ENCODE measurements around the gene VDR.

VDR gene

GRCh38 chr12:47904713-47905709 lies at the start of gene VDR:
Gene VDR (minus strand): TSS chr12:47904994. CDS start chr12:47879113, 25,881 bp downstream.
- in situ Hi-C loops (cut with HindIII; ENCODE audit: low sequenced_read_pairs), result no loop called here
- DNase-seq (ENCODE audit: low read depth, low spot score), result peak; percentile 62
- H3K4me3 ChIP-seq (ENCODE audit: low read depth, low read length), result peak within 1 kb of the TSS; percentile 73
- TF ChIP-seq CTCF (IDR thresholded peaks at IDR 0.05; ENCODE audit: low read depth, low read length), result peak; percentile 50

GRCh38 chr12:47954058-47954457 lies 49.3 kb upstream of the VDR start:
- in situ Hi-C loops (cut with HindIII; ENCODE audit: low sequenced_read_pairs), result no loop called here
- DNase-seq (ENCODE audit: low read depth, low spot score), result no peak
- no peak overlapping the region for H3K4me3 ChIP-seq (ENCODE audit: low read depth, low read length)
- no peak for TF ChIP-seq CTCF (IDR thresholded peaks at IDR 0.05; ENCODE audit: low read depth, low read length)

- in situ Hi-C loops (cut with HindIII; ENCODE audit: low sequenced_read_pairs), result no loop called here
- H3K4me3 ChIP-seq (ENCODE audit: low read depth, low read length), result no peak overlapping the region
- TF ChIP-seq CTCF (IDR thresholded peaks at IDR 0.05; ENCODE audit: low read depth, low read length), result no peak
- no peak for DNase-seq (ENCODE audit: low read depth, low spot score)
These were observed 46.2 kb upstream of the VDR start for GRCh38 chr12:47950856-47951468.

GRCh38 chr12:47949441-47950341 lies 44.9 kb upstream of the VDR start:
- in situ Hi-C loops (cut with HindIII; ENCODE audit: low sequenced_read_pairs), result no loop called here
- peak; percentile 82 for DNase-seq (ENCODE audit: low read depth, low spot score)
- no peak overlapping the region for H3K4me3 ChIP-seq (ENCODE audit: low read depth, low read length)
- peak; percentile 96 for TF ChIP-seq CTCF (IDR thresholded peaks at IDR 0.05; ENCODE audit: low read depth, low read length)

GRCh38 chr12:47947341-47947740 lies 42.5 kb upstream of the VDR start:
- DNase-seq (ENCODE audit: low read depth, low spot score), result peak; percentile 15
- in situ Hi-C loops (cut with HindIII; ENCODE audit: low sequenced_read_pairs), result no loop called here
- no peak overlapping the region for H3K4me3 ChIP-seq (ENCODE audit: low read depth, low read length)
- no peak for TF ChIP-seq CTCF (IDR thresholded peaks at IDR 0.05; ENCODE audit: low read depth, low read length)
